Small intestine (tissue), 7 donors: Measurements from ENCODE around the gene RNF208. TPM values are rescaled to one million over a fixed set of nuclear protein-coding genes. Genes with fewer than 3 reads are reported as not detected.

Experiments used
- DNase-seq, 2 donors: peaks; one replicate each; pipeline versions ENCODE4 v3.0.0 to v3.0.0-alpha.2; 2013
- FAIRE-seq: peaks from 2 replicates; lab custom pipeline; 2012; peaks lifted over from hg19 to GRCh38; lab: Jason Lieb, UNC
- H3K27ac ChIP-seq, 3 donors: one replicate each; pipeline ENCODE4 v1.5.1; 2013; ENCODE audit warnings: low read length in 2 of 3, mild to moderate bottlenecking in 2 of 3, control low read depth in 1 of 3, inconsistent platforms in 1 of 3, low read depth in 1 of 3, moderate library complexity in 1 of 3
- H3K27me3 ChIP-seq, 3 donors: one replicate each; pipeline ENCODE4 v1.6.1; 2013; ENCODE audit warnings: low read length in 3 of 3, inconsistent platforms in 1 of 3; ENCODE audit not compliant: control insufficient read depth in 3 of 3, insufficient read depth in 3 of 3
- H3K36me3 ChIP-seq, 3 donors: one replicate each; pipeline ENCODE4 v1.6.1; 2013; ENCODE audit warnings: low read length in 3 of 3, inconsistent platforms in 1 of 3, low read depth in 1 of 3, mild to moderate bottlenecking in 1 of 3, moderate library complexity in 1 of 3; ENCODE audit not compliant: control insufficient read depth in 3 of 3, insufficient read depth in 2 of 3
- H3K4me1 ChIP-seq, 3 donors: one replicate each; pipeline ENCODE4 v1.6.1; 2013; ENCODE audit warnings: low read length in 2 of 3, inconsistent platforms in 1 of 3, low read depth in 1 of 3, mild to moderate bottlenecking in 1 of 3, moderate library complexity in 1 of 3; ENCODE audit not compliant: control insufficient read depth in 3 of 3, insufficient read depth in 2 of 3
- H3K4me3 ChIP-seq, 3 donors: one replicate each; pipeline ENCODE4 v1.5.1; 2013; ENCODE audit warnings: low read length in 3 of 3, control low read depth in 1 of 3, inconsistent platforms in 1 of 3, low read depth in 1 of 3, mild to moderate bottlenecking in 1 of 3, moderate library complexity in 1 of 3
- H3K9me3 ChIP-seq, 2 donors: one replicate each; pipeline ENCODE4 v1.6.1; 2013; ENCODE audit warnings: low read depth in 1 of 2, low read length in 1 of 2; ENCODE audit not compliant: control insufficient read depth in 2 of 2, insufficient read depth in 1 of 2
- WGBS, 3 donors: extraction: QIAGEN DNeasy Blood & Tissue Kit; methylation state at CpG; one replicate each; pipeline ENCODE4 v1.1.7; 2013; 5-methylcytosine and 5-hydroxymethylcytosine counted together
- polyA plus RNA-seq, 4 donors: library from polyadenylated mRNA; stranded (reverse) in 3 of 4; unstranded in 1 of 4; fragments of 200-250 nt in 3 of 4; fragments of 120-200 nt in 1 of 4; gene quantifications; one replicate each; pipeline versions ENCODE4 v1.2.1 to v1.2.3, GENCODE V29; 2013
- donor health status: healthy with polysubstance abuse.
- donor health status: control.
- donor health status: control.
- donor health status: Bipolar disorder and iron deficiency.
- donor health status: healthy.

The RNF208 gene
- polyA plus RNA-seq, 4 donors = 2.7 to 10.8 (median 8.3) TPM

DNA sequence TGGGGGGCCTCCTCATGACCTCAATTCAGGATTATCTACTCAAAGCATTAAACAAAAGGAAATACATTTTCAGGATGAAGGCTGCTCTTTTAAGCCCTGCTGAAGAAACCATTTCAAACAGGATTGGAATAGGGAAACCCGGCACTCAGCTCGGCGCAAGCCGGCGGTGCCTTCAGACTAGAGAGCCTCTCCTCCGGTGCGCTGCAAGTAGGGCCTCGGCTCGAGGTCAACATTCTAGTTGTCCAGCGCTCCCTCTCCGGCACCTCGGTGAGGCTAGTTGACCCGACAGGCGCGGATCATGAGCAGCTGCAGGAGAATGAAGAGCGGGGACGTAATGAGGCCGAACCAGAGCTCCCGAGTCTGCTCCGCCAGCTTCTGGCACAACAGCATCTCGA is 17.3 kb downstream of the RNF208 start:
- FAIRE-seq = no peak

DNA sequence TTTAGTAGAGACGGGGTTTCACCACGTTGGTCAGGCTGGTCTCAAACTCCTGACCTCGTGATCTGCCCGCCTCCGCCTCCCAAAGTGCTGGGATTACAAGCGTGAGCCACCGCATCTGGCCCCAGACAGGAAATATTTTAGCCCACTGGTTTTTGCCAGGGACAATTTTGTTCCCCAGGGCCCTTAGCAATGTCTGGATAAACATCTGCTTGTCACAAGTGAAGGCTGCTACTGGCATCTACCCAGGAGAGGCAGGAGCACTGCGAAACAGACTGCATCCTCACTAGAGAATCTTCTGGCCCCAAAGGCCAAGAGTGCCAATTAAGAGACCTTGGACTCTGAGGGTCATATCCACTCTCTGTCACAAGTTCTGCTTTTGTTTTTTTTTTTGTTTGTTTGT is 19.1 kb downstream of the RNF208 start:
- Histone ChIP-seq H3K4me3 (no peak overlapping the region), H3K9me3 (no peaks in the 10 kb centered on the region), H3K36me3 (peaks cover 0 to 19% (median 0%) of the 10 kb centered on the region in 3 donors), H3K27me3 (no peaks in the 10 kb centered on the region), H3K27ac (no peak overlapping the region), H3K4me1 (peaks cover 5 to 44% (median 13%) of the 10 kb centered on the region in 3 donors)
- DNase-seq (no peak), FAIRE-seq (no peak)
- 73 to 81% (median 74%) methylated on average over 8 of the region's 8 CpGs for WGBS, 3 donors

More for the DNA sequence above, 17.3 kb downstream of the RNF208 start:
- no peaks in the 10 kb centered on the region for H3K9me3 ChIP-seq
- H3K4me3 ChIP-seq = peak overlapping the region; percentile 87 to 95 (median 91)
- peaks cover 5 to 31% (median 13%) of the 10 kb centered on the region in 3 donors for H3K4me1 ChIP-seq
- H3K36me3 ChIP-seq = peaks cover 0 to 14% (median 0%) of the 10 kb centered on the region in 3 donors
- 2 to 14% (median 4%) methylated on average over 21 of the region's 21 CpGs for WGBS, 3 donors
- H3K27me3 ChIP-seq = no peaks in the 10 kb centered on the region
- peak overlapping the region; percentile 67 to 92 (median 92) for H3K27ac ChIP-seq
- DNase-seq = no peak

DNA sequence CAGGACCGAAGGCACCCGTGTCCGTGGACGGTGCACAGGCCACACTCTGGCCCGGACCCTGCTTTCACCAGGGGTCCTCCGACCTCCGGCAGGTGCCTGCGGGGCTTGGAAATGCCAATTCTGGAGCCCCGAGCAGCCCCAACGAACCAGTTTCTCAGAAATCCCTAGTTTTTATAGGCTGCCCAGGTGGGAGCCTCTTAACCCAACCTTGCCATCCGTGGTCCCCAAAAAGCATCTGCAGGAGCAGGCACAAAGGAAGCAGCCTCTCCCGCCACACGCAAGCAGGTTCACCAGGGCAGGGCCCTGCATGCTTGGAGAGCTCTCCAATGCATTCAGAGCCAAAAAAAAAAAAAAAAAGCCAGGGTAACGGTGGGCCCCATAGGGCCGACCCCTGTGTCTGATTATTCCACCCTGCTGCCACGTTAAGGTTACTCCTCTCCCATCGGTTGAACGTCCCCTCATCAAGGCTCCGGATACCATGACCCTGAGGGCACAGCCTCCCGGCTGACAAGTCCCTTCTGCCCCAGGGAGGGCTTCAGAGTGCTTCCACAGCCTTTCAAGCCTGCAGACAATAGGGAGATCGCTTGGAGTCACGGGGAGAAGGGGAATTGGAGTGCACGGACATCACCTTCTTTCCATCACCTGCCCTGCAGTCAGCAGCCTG is 20.7 kb downstream of the RNF208 start:
- DNase-seq (no peak), FAIRE-seq (no peak)
- 12 to 19% (median 17%) methylated on average over 23 of the region's 23 CpGs for WGBS, 3 donors
- H3K9me3 ChIP-seq = no peaks in the 10 kb centered on the region
- H3K27me3 ChIP-seq = no peaks in the 10 kb centered on the region
- peak overlapping the region; percentile 74 to 88 (median 78) for H3K27ac ChIP-seq
- peak overlapping the region; percentile 50 to 95 (median 66) for H3K4me3 ChIP-seq
- peaks cover 4 to 56% (median 10%) of the 10 kb centered on the region in 3 donors for H3K4me1 ChIP-seq
- peaks cover 0 to 22% (median 0%) of the 10 kb centered on the region in 3 donors for H3K36me3 ChIP-seq

DNA sequence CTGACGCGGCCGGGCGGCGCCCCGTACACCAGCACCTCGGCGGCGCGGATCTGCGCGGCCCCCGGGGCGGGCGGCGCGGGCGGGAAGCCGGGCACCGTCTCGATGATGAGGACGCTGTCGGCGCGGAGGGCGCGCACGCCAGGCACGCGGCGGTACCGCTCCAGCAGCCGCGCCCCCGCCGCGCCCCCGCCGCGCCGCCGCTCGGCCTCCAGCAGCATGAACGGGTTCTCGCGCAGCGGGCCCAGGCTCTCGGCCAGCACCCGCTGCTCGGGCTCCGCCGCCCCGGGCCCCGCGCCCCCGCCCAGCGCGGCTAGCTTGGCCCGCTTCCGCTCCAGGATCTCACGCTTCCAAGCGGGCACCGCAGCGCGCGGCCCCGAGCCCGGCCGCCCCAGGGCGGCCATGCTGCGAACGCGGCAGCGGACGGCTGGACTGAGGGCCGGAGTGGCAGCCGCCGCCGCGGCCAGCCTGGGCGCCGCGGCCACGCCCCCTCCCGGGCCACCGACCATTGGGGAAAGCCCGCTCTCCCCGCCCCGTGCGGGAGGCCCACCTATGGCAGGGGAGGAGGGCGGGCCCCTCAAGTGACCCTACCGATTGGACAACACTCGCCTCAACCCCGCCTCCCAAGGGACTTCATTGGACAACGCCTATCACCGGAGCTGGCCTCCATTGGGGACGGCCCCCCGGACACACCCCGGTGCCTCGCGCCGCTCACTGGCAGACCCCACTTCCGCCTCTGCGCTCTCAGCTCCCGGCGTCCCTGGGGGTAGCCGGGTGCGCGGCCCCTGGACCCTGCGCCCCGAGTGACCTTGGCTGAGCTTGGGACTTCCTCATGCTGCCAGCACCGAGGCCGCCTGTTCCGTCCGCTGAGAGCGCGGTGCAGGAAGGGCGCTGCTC is 21.5 kb downstream of the RNF208 start, which contains the start of gene TPRN:
TPRN (minus strand) TSS at position 431 of the 894 bp plus-strand sequence; CDS start at position 401, 30 bp downstream.
- no peaks in the 10 kb centered on the region for H3K9me3 ChIP-seq
- no peaks in the 10 kb centered on the region for H3K27me3 ChIP-seq
- WGBS, 3 donors = 0 to 1% (median 1%) methylated on average over 47 to 118 of the region's 118 CpGs
- DNase-seq = peak; percentile 99 to 100
- no peak for FAIRE-seq
- H3K27ac ChIP-seq = peak within 1 kb of the TSS; percentile 83 to 99 (median 94)
- H3K4me3 ChIP-seq = peak within 1 kb of the TSS; percentile 66 to 95 (median 82)
- H3K4me1 ChIP-seq = peaks cover 0 to 60% (median 7%) of the 10 kb centered on the region in 3 donors
- peaks cover 0 to 26% (median 0%) of the 10 kb centered on the region in 3 donors for H3K36me3 ChIP-seq

DNA sequence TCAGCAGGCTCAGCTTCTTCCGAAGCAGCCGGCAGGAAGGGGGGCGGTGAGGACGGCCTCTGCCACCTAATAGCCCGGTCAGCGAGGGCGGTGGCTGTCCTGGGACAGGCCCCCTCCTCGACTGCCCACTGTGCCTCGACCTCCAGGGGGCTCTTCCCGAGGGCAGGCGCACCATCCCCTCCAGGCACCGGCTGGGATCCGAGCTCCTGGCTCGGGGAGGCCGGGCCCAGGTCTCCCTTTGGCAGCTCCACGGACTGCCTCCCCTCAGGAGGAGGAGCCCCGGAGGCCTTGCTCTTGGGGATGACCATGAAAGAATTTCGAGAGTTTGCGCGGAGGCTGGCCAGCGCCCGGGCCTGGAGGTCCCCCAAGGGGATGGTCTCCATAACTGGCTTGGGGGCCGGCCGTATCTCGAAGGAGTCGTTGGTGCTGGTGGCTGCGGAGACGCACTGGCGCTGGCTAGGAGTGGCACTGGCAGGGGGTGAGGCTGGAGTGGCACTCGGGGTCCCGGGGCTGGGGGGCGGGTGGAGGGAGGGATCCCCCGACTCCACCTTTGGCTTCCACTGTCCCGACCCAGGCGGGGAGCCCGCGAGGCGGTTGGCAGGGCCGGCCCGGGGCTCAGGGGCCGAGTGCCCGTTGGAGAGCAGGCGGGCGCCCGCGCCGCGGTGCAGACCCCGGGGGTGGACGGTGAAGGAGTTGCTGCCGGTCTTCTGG is 22.5 kb downstream of the RNF208 start:
- H3K9me3 ChIP-seq = no peaks in the 10 kb centered on the region
- peaks cover 0 to 67% (median 5%) of the 10 kb centered on the region in 3 donors for H3K4me1 ChIP-seq
- FAIRE-seq = no peak
- H3K36me3 ChIP-seq = peaks cover 0 to 36% (median 0%) of the 10 kb centered on the region in 3 donors
- 8 to 20% (median 13%) methylated on average over 29 to 51 of the region's 51 CpGs for WGBS, 3 donors
- peak overlapping the region; percentile 83 to 99 (median 94) for H3K27ac ChIP-seq
- H3K27me3 ChIP-seq = no peaks in the 10 kb centered on the region
- H3K4me3 ChIP-seq = peak overlapping the region; percentile 63 to 95 (median 82)
- peak in 1 of 2 donors; percentile 42 for DNase-seq

DNA sequence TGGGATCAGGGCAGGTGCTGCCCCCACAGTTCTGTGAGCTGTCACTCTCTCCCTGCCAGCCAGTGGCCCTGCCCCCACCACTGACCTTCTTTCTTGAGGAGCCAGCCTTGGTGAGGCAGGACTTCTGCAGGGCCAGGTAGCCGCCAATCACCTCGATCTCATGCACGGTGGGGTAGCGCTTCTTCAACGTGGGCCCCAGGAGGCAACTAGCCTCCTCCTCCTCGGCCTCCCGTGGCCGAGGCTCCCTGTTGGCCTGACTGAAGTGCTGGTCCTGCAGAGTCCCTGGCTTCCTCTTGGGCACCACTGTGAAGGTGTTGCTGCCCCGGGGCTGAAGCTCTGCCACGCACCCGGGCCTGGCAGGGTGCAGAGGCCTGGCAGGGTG is 23.1 kb downstream of the RNF208 start:
- H3K36me3 ChIP-seq = peaks cover 0 to 43% (median 0%) of the 10 kb centered on the region in 3 donors
- H3K27ac ChIP-seq = peak overlapping the region; percentile 83 to 99 (median 94)
- H3K9me3 ChIP-seq = no peaks in the 10 kb centered on the region
- peaks cover 0 to 61% (median 0%) of the 10 kb centered on the region in 3 donors for H3K4me1 ChIP-seq
- peak; percentile 29 to 54 for DNase-seq
- H3K4me3 ChIP-seq = peak overlapping the region; percentile 63 to 95 (median 82)
- FAIRE-seq = no peak
- WGBS, 3 donors = 10 to 60% (median 54%) methylated on average over 11 of the region's 11 CpGs
- H3K27me3 ChIP-seq = no peaks in the 10 kb centered on the region

DNA sequence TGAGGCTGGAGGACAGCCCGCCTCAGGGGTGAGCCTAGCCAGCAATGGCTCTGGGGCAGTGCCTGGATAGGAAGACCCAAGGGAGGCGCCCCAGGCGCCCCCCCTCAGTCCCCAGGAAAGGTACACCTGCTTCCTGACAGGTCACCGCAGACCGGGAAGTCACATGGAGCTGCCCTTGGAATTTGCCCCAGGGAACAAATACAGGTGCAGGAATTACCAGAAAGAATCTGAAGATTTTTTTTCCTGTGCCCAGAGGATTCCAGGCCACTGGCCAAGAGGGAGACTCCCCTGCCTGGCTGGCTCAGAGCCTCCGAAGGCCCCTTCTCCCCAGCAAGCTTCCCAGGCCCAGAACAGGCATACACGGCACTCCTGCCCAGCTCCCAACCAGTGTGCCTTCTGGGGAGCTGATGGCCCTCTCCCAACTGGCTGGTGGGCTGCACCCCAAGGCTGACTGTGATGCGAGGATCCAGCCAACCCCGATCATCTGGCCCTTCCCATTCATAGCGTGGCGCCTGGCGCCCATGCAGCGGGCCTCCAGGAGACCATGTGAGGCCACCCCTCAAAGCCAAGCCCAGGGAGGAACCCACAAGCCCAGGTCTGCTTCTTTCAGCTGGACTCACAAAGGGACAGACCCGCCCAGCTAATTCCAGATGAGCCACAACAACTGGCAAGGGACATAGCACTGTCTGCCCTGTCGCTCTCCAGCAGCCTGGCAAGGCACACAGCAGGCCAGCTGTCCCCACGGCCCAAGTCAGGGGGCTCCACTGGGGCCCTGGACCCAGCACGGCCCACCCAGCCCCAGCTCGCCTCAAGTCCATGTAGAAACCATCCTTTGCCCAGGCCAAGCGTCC is 23.8 kb downstream of the RNF208 start:
- FAIRE-seq (no peak), DNase-seq (peak; percentile 85 to 95)
- peaks cover 0 to 56% (median 0%) of the 10 kb centered on the region in 3 donors for H3K4me1 ChIP-seq
- H3K27ac ChIP-seq = peak overlapping the region; percentile 83 to 99 (median 94)
- 10 to 63% (median 43%) methylated on average over 19 of the region's 19 CpGs for WGBS, 3 donors
- no peaks in the 10 kb centered on the region for H3K27me3 ChIP-seq
- peak overlapping the region; percentile 63 to 95 (median 82) for H3K4me3 ChIP-seq
- H3K36me3 ChIP-seq = peaks cover 0 to 49% (median 0%) of the 10 kb centered on the region in 3 donors
- H3K9me3 ChIP-seq = no peaks in the 10 kb centered on the region
